Adrenal gland (tissue), 12 donors: Measurements from ENCODE around the gene PPP3CA. TPM values are rescaled to one million over a fixed set of nuclear protein-coding genes. Genes with fewer than 3 reads are reported as not detected.

Experiments used
- DNase-seq, 7 donors: peaks; one replicate each; pipeline ENCODE4 v3.0.0-alpha.2; 2019 to 2020
- H3K27ac ChIP-seq, 5 donors: fragments of 200-600 bp; sonication (generic) in 4 of 5; 1 replicate in 3 of 5; 2 replicates in 2 of 5; pipeline versions ENCODE4 v1.5.1 to v1.8.0; 2016 to 2020; ENCODE audit warnings: mild to moderate bottlenecking in 1 of 5
- H3K27me3 ChIP-seq: fragments of 200-600 bp; 2 replicates; pipeline ENCODE4 v1.8.0; 2021
- H3K36me3 ChIP-seq, 2 donors: fragments of 200-600 bp; replicated peaks in 1 of 2; 1 replicate in 1 of 2; 2 replicates in 1 of 2; pipeline versions ENCODE4 v1.5.1 to v1.8.0; 2018 to 2022
- H3K4me1 ChIP-seq, 2 donors: fragments of 200-600 bp; replicated peaks in 1 of 2; 1 replicate in 1 of 2; 2 replicates in 1 of 2; pipeline versions ENCODE4 v1.5.1 to v1.8.0; 2018 to 2021
- H3K4me3 ChIP-seq, 4 donors: fragments of 200-600 bp; sonication (generic) in 3 of 4; one replicate each; pipeline ENCODE4 v1.5.1; 2016 to 2018
- H3K9me3 ChIP-seq, 3 donors: fragments of 200-600 bp; sonication (generic) in 1 of 3; replicated peaks in 1 of 3; 1 replicate in 2 of 3; 2 replicates in 1 of 3; pipeline versions ENCODE4 v1.5.1 to v1.8.0; 2016 to 2021
- POLR2A ChIP-seq, 2 donors: fragments of 450-650 bp; IDR thresholded peaks; one replicate each; pipeline ENCODE4 v1.6.1; 2017; ENCODE audit warnings: antibody characterized with exemption in 2 of 2, mild to moderate bottlenecking in 2 of 2, moderate library complexity in 1 of 2
- WGBS, 4 donors: extraction: QIAGEN DNeasy Blood & Tissue Kit in 2 of 4; methylation state at CpG; one replicate each; pipeline versions ENCODE4 v1.1.5 to v1.1.7; 2013 to 2017; 5-methylcytosine and 5-hydroxymethylcytosine counted together
- intact Hi-C, 2 donors: fragments of 100-400 bp; cut with DNase I; formaldehyde crosslinking; loops; one replicate each; pipeline versions ENCODE4 v1.14.1 to v1.15.0; 2022 to 2023
- polyA plus RNA-seq, 3 donors: library from polyadenylated mRNA; stranded (reverse); fragments of 200-250 nt in 2 of 3; fragments of 350-450 nt in 1 of 3; fragmentation: Illumina TruSeq in 1 of 3; extraction: RNeasy Lipid Tissue Mini Kit (QIAGEN cat#74804) in 1 of 3; gene quantifications; one replicate each; pipeline ENCODE4 v1.2.3, GENCODE V29; 2013 to 2014
- total RNA-seq, 9 donors: library from RNA; depleted of rRNA in 4 of 9; stranded (reverse); fragments of >200 nt in 4 of 9; fragments of 120-200 nt in 1 of 9; fragmentation: NEBNext Ultra II Directional in 1 of 9; extraction: Animal tissue kit (Norgen Biotek cat#: 25700) in 1 of 9; gene quantifications; one replicate each; pipeline versions ENCODE4 v1.1.0 to v1.2.4, GENCODE V29; 2013 to 2023
- TF ChIP-seq, protein P1 (sequence below), 6 experiments: fragments of 450-650 bp in 4 of 6; fragments of 200-600 bp in 2 of 6; sonication (generic) in 1 of 6; IDR thresholded peaks; 1 replicate in 5 of 6; 2 replicates in 1 of 6; pipeline versions ENCODE4 v1.5.1 to v1.8.0; 2016 to 2021; ENCODE audit warnings: antibody characterized with exemption in 6 of 6, mild to moderate bottlenecking in 2 of 6, moderate library complexity in 1 of 6
- donor health status: healthy with polysubstance abuse.
- donor health status: Bipolar disorder and iron deficiency.
- donor health status: DM: yes; HTN: yes; CAD: no.
- donor health status: DM: no; HTN: no; CAD: no.
- donor health status: DM: no; HTN: no; CAD: no.
- donor health status: DM: yes; HTN: yes; CAD: no.

Gene PPP3CA
- total and polyA plus RNA-seq, 12 donors: 13.8 to 138 (median 43.8) TPM

DNA sequence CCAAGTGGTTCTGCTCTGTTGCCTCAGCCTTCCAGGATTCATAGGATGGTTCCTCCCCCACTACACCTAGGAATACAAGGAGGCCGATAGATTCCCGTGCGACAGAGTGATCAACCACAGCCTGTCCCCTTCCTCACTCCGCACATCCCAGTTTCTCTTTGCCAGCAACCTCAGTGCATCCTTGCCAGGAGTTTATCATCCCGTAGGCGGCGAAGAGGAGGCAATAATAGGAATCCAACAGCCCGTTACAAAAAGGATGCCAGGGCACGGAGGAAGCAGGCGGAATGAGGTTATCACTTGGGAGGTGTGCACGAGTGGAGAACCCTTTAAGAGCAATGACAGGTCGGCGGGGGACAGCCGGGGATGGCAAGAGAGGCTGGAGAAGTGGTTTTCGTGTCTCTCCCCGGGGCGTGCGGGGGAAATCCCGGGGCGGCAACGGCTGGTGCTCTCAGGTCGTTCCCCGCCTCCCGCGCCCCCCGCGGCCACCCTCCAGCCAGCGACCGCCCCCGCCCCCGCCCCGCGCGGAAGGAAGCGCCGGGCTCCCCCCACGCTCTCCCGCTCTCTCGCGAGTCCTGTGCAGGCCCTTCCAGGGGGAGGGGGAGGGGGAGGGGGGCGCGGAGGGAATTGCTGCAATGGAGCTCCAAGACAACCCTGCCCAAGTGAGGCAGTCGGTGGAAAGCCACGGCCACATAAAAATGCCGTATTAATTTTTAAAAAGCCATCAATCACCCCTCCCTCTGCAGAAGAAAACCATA is 1.6 kb downstream of the PPP3CA start:
- H3K27me3 ChIP-seq: no peaks in the 10 kb centered on the region
- H3K9me3 ChIP-seq: no peaks in the 10 kb centered on the region
- peaks cover 5 to 38% of the 10 kb centered on the region in 2 donors for H3K4me1 ChIP-seq
- intact Hi-C loops: loop anchor here (5.0 to 10.0 kb wide), 3 partner anchors 71 to 161 kb away; no protein-coding TSS in a partner anchor
- H3K27ac ChIP-seq: peak overlapping the region; percentile 16 to 98 (median 91)
- no peaks in the 10 kb centered on the region for H3K36me3 ChIP-seq
- WGBS, 4 donors: 0 to 2% (median 1%) methylated on average over 18 to 45 of the region's 45 CpGs
- no peak for TF ChIP-seq POLR2A (IDR thresholded peaks at IDR 0.05)
- TF ChIP-seq, protein P1, sequence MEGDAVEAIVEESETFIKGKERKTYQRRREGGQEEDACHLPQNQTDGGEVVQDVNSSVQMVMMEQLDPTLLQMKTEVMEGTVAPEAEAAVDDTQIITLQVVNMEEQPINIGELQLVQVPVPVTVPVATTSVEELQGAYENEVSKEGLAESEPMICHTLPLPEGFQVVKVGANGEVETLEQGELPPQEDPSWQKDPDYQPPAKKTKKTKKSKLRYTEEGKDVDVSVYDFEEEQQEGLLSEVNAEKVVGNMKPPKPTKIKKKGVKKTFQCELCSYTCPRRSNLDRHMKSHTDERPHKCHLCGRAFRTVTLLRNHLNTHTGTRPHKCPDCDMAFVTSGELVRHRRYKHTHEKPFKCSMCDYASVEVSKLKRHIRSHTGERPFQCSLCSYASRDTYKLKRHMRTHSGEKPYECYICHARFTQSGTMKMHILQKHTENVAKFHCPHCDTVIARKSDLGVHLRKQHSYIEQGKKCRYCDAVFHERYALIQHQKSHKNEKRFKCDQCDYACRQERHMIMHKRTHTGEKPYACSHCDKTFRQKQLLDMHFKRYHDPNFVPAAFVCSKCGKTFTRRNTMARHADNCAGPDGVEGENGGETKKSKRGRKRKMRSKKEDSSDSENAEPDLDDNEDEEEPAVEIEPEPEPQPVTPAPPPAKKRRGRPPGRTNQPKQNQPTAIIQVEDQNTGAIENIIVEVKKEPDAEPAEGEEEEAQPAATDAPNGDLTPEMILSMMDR (IDR thresholded peaks at IDR 0.05): no peak
- peak; percentile 59 to 78 (median 74) for DNase-seq
- peak overlapping the region in 3 of 4 donors; percentile 42 to 90 (median 90) for H3K4me3 ChIP-seq

DNA sequence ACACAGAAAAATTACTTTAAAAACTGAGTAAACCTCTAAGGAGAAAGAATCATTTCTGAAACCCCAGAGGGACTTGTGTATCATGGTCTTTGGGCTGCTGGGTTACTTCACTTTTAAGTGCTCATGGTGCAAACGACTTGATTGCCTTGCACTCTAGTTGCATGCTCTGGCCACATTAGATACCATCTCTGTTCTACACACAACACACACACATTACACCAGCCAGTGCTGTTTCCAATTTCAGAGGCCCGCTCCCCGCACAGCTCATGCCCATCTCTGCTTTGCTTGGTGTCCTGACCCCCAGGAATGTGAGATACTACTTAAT is 2.1 kb downstream of the PPP3CA start:
- Histone ChIP-seq H3K27ac (peak overlapping the region in 2 of 5 donors; percentile 94 to 98), H3K4me1 (peaks cover 5 to 43% of the 10 kb centered on the region in 2 donors), H3K4me3 (peak overlapping the region in 3 of 4 donors; percentile 42 to 90 (median 90)), H3K27me3 (no peaks in the 10 kb centered on the region), H3K36me3 (no peaks in the 10 kb centered on the region), H3K9me3 (no peaks in the 10 kb centered on the region)
- intact Hi-C loops: loop anchor here (5.0 to 10.0 kb wide), 3 partner anchors 70 to 160 kb away; no protein-coding TSS in a partner anchor
- TF ChIP-seq POLR2A (IDR thresholded peaks at IDR 0.05): no peak
- TF ChIP-seq, protein P1 (IDR thresholded peaks at IDR 0.05): no peak
- 9 to 31% (median 14%) methylated on average over 1 to 3 of the region's 3 CpGs for WGBS, 4 donors
- peak in 2 of 7 donors; percentile 32 to 57 for DNase-seq

DNA sequence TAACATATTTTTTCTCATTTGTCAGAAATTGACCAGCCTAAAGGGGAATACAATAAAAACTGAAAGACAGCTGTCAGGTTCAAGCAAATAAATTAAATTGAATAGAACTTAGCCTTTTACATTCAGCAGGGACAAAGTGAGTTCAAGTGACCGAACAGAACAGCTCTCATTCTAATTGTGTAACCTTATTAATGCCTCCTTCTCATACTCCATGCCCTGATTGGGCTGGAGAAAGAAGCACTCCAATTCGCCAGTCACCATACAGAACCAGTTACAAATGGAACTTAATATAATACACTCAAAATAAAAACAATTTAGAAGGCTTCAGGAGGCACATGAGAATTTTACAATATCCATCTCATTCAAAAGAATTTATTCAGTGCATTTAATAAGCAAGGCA is 8.0 kb downstream of the PPP3CA start:
- intact Hi-C loops: no loop called here
- no peaks in the 10 kb centered on the region for H3K27me3 ChIP-seq
- TF ChIP-seq POLR2A (IDR thresholded peaks at IDR 0.05): no peak
- H3K4me3 ChIP-seq: no peak overlapping the region
- 85 to 89% (median 85%) methylated on average over 2 of the region's 2 CpGs for WGBS, 4 donors
- DNase-seq: no peak
- H3K27ac ChIP-seq: no peak overlapping the region
- no peaks in the 10 kb centered on the region for H3K9me3 ChIP-seq
- H3K4me1 ChIP-seq: peaks cover 0 to 55% of the 10 kb centered on the region in 2 donors
- no peaks in the 10 kb centered on the region for H3K36me3 ChIP-seq

DNA sequence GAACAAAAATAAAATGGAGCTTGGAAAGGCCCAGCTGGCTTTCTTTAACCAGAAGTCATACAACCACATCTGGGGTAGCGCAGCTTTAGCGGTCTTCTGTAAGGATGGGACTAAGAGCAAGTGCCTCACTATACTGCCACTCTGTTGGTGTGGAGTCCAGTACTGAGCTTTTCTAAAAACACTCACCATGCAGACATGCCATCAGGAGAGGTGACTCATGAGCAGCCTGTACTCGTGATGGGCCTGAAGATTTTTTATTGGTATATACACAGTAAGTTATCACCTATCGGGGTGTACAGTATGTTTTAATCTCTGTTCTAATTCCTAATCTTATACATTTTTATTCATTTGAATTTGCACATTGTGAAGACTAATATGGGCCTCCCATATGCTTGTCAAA is 9.6 kb downstream of the PPP3CA start:
- H3K36me3 ChIP-seq: no peaks in the 10 kb centered on the region
- 68 to 77% (median 72%) methylated on average over 4 of the region's 4 CpGs for WGBS, 4 donors
- H3K4me3 ChIP-seq: no peak overlapping the region
- no peaks in the 10 kb centered on the region for H3K27me3 ChIP-seq
- peak in 6 of 7 donors; percentile 24 to 52 (median 37) for DNase-seq
- TF ChIP-seq, protein P1 (IDR thresholded peaks at IDR 0.05): no peak
- TF ChIP-seq POLR2A (IDR thresholded peaks at IDR 0.05): no peak
- peak overlapping the region in 1 of 5 donors; percentile 13 for H3K27ac ChIP-seq
- intact Hi-C loops: no loop called here
- H3K4me1 ChIP-seq: peaks cover 0 to 49% of the 10 kb centered on the region in 2 donors
- H3K9me3 ChIP-seq: no peaks in the 10 kb centered on the region
